ENCODE measurements around the gene SKP1. TPM values are rescaled to one million over a fixed set of nuclear protein-coding genes. Genes with fewer than 3 reads are reported as not detected.

Gene SKP1
- total and polyA plus RNA-seq, 4 donors: 129 to 407 (median 253) TPM

- no peak for DNase-seq (ENCODE audit: low spot score)
- peaks cover 0 to 3% (median 0%) of the 10 kb centered on the region in 4 donors for H3K36me3 ChIP-seq (ENCODE audit: control insufficient read depth in 4 of 4, insufficient read depth in 3 of 4, low read depth in 1 of 4, low read length in 3 of 4)
- H3K9ac ChIP-seq (ENCODE audit: low read depth in 1 of 2, low read length in 2 of 2): no peak overlapping the region
- no peak overlapping the region for H3K27ac ChIP-seq (ENCODE audit: low read depth in 1 of 2, low read length in 2 of 2)
- H3K4me1 ChIP-seq (ENCODE audit: control insufficient read depth in 4 of 4, insufficient read depth in 4 of 4, low read length in 3 of 4): peaks cover 0 to 10% (median 3%) of the 10 kb centered on the region in 4 donors
- H3K27me3 ChIP-seq (ENCODE audit: control insufficient read depth in 4 of 4, insufficient read depth in 4 of 4, low read length in 3 of 4): no peaks in the 10 kb centered on the region
- H3K4me3 ChIP-seq (ENCODE audit: low read depth in 1 of 3, low read length in 3 of 3): no peak overlapping the region
- WGBS: 91% methylated on average over 8 of the region's 8 CpGs
- no peak for TF ChIP-seq TAF1 (conservative IDR thresholded peaks at IDR 0.05)
- no peak for TF ChIP-seq EGR1 (IDR thresholded peaks at IDR 0.05; ENCODE audit: low read depth in 2 of 2)
- TF ChIP-seq, protein P1, sequence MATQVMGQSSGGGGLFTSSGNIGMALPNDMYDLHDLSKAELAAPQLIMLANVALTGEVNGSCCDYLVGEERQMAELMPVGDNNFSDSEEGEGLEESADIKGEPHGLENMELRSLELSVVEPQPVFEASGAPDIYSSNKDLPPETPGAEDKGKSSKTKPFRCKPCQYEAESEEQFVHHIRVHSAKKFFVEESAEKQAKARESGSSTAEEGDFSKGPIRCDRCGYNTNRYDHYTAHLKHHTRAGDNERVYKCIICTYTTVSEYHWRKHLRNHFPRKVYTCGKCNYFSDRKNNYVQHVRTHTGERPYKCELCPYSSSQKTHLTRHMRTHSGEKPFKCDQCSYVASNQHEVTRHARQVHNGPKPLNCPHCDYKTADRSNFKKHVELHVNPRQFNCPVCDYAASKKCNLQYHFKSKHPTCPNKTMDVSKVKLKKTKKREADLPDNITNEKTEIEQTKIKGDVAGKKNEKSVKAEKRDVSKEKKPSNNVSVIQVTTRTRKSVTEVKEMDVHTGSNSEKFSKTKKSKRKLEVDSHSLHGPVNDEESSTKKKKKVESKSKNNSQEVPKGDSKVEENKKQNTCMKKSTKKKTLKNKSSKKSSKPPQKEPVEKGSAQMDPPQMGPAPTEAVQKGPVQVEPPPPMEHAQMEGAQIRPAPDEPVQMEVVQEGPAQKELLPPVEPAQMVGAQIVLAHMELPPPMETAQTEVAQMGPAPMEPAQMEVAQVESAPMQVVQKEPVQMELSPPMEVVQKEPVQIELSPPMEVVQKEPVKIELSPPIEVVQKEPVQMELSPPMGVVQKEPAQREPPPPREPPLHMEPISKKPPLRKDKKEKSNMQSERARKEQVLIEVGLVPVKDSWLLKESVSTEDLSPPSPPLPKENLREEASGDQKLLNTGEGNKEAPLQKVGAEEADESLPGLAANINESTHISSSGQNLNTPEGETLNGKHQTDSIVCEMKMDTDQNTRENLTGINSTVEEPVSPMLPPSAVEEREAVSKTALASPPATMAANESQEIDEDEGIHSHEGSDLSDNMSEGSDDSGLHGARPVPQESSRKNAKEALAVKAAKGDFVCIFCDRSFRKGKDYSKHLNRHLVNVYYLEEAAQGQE (IDR thresholded peaks at IDR 0.05): no peak
- no peak for TF ChIP-seq GABPA (IDR thresholded peaks at IDR 0.05 in 1 of 2, conservative IDR thresholded peaks at IDR 0.05 in 1 of 2)
- TF ChIP-seq YY1 (IDR thresholded peaks at IDR 0.05): no peak
- no peak for TF ChIP-seq HNF4G (IDR thresholded peaks at IDR 0.05)
- TF ChIP-seq SP1 (IDR thresholded peaks at IDR 0.05): no peak
- TF ChIP-seq, protein P2, sequence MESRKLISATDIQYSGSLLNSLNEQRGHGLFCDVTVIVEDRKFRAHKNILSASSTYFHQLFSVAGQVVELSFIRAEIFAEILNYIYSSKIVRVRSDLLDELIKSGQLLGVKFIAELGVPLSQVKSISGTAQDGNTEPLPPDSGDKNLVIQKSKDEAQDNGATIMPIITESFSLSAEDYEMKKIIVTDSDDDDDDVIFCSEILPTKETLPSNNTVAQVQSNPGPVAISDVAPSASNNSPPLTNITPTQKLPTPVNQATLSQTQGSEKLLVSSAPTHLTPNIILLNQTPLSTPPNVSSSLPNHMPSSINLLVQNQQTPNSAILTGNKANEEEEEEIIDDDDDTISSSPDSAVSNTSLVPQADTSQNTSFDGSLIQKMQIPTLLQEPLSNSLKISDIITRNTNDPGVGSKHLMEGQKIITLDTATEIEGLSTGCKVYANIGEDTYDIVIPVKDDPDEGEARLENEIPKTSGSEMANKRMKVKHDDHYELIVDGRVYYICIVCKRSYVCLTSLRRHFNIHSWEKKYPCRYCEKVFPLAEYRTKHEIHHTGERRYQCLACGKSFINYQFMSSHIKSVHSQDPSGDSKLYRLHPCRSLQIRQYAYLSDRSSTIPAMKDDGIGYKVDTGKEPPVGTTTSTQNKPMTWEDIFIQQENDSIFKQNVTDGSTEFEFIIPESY (IDR thresholded peaks at IDR 0.05): no peak
- TF ChIP-seq NR2F2 (IDR thresholded peaks at IDR 0.05): no peak
- TF ChIP-seq FOXA1 (IDR thresholded peaks at IDR 0.05): no peak
- no peak for TF ChIP-seq JUND (IDR thresholded peaks at IDR 0.05)
- no peaks in the 10 kb centered on the region for H3K9me3 ChIP-seq (ENCODE audit: control insufficient read depth in 4 of 4, low read length in 3 of 4)
Measured at GRCh38 chr5:134124289-134125038, 52.3 kb downstream of the SKP1 start.

DNA sequence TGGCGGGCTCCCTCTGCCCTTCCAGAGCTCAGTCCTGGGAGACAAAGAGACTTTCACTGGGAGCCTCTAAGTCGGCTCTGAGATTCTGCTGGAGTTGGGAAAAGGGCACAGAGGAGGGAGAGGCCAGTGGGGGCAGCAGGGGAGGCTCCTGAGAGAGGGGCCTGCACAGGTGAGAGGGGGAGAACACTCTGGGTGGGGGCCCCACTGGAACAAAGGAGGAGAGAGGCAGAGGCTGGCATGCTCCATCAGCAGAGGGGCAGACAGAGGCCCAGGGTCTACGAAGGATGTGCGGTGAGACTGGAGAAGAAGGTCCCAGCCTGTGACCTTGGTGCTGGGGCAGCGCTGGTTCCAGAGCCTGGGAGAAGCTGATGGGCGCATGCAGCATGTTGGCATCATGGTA is 53.4 kb downstream of the SKP1 start:
- Histone ChIP-seq H3K4me1 (ENCODE audit: control insufficient read depth in 4 of 4, insufficient read depth in 4 of 4, low read length in 3 of 4) (peaks cover 0 to 10% (median 3%) of the 10 kb centered on the region in 4 donors), H3K4me3 (ENCODE audit: low read depth in 1 of 3, low read length in 3 of 3) (no peak overlapping the region), H3K36me3 (ENCODE audit: control insufficient read depth in 4 of 4, insufficient read depth in 3 of 4, low read depth in 1 of 4, low read length in 3 of 4) (peaks cover 0 to 3% (median 0%) of the 10 kb centered on the region in 4 donors), H3K9me3 (ENCODE audit: control insufficient read depth in 4 of 4, low read length in 3 of 4) (no peaks in the 10 kb centered on the region), H3K27me3 (ENCODE audit: control insufficient read depth in 4 of 4, insufficient read depth in 4 of 4, low read length in 3 of 4) (no peaks in the 10 kb centered on the region), H3K9ac (ENCODE audit: low read depth in 1 of 2, low read length in 2 of 2) (no peak overlapping the region), H3K27ac (ENCODE audit: low read depth in 1 of 2, low read length in 2 of 2) (no peak overlapping the region)
- TF ChIP-seq YY1 (IDR thresholded peaks at IDR 0.05) (no peak), SP1 (IDR thresholded peaks at IDR 0.05) (no peak), FOXA1 (IDR thresholded peaks at IDR 0.05) (no peak), RAD21 (IDR thresholded peaks at IDR 0.05) (no peak), HNF4A (conservative IDR thresholded peaks at IDR 0.05) (no peak), TAF1 (conservative IDR thresholded peaks at IDR 0.05) (no peak), MAX (IDR thresholded peaks at IDR 0.05) (no peak), HNF4G (IDR thresholded peaks at IDR 0.05) (no peak), EGR1 (IDR thresholded peaks at IDR 0.05; ENCODE audit: low read depth in 2 of 2) (no peak), JUND (IDR thresholded peaks at IDR 0.05) (no peak), GABPA (IDR thresholded peaks at IDR 0.05 in 1 of 2, conservative IDR thresholded peaks at IDR 0.05 in 1 of 2) (no peak)
- TF ChIP-seq, protein P1 (IDR thresholded peaks at IDR 0.05): no peak
- TF ChIP-seq, protein P3, sequence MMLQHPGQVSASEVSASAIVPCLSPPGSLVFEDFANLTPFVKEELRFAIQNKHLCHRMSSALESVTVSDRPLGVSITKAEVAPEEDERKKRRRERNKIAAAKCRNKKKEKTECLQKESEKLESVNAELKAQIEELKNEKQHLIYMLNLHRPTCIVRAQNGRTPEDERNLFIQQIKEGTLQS (IDR thresholded peaks at IDR 0.05): no peak
- TF ChIP-seq, protein P2 (IDR thresholded peaks at IDR 0.05): no peak
- TF ChIP-seq, protein P4, sequence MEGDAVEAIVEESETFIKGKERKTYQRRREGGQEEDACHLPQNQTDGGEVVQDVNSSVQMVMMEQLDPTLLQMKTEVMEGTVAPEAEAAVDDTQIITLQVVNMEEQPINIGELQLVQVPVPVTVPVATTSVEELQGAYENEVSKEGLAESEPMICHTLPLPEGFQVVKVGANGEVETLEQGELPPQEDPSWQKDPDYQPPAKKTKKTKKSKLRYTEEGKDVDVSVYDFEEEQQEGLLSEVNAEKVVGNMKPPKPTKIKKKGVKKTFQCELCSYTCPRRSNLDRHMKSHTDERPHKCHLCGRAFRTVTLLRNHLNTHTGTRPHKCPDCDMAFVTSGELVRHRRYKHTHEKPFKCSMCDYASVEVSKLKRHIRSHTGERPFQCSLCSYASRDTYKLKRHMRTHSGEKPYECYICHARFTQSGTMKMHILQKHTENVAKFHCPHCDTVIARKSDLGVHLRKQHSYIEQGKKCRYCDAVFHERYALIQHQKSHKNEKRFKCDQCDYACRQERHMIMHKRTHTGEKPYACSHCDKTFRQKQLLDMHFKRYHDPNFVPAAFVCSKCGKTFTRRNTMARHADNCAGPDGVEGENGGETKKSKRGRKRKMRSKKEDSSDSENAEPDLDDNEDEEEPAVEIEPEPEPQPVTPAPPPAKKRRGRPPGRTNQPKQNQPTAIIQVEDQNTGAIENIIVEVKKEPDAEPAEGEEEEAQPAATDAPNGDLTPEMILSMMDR (IDR thresholded peaks at IDR 0.05; ENCODE audit: low read depth, low read length, missing input control): no peak
- 94% methylated on average over 6 of the region's 6 CpGs for WGBS
- DNase-seq (ENCODE audit: low spot score): no peak

Data from liver (tissue), 9 donors.